Lower leg skin (tissue), 3 donors: ENCODE measurements around the gene SUSD4.

ENCODE experiments used
- CTCF ChIP-seq, 3 donors: fragments of 450-650 bp; IDR thresholded peaks; one replicate each; pipeline ENCODE4 v1.5.1; 2016; ENCODE audit warnings: antibody characterized with exemption in 3 of 3, mild to moderate bottlenecking in 3 of 3, moderate library complexity in 2 of 3
- POLR2A ChIP-seq, 2 donors: fragments of 450-650 bp; IDR thresholded peaks; one replicate each; pipeline ENCODE4 v1.6.1; 2016 to 2017; ENCODE audit warnings: antibody characterized with exemption in 2 of 2, mild to moderate bottlenecking in 1 of 2, moderate library complexity in 1 of 2

- TF ChIP-seq CTCF (IDR thresholded peaks at IDR 0.05) (no peak), POLR2A (IDR thresholded peaks at IDR 0.05) (no peak)
Measured at GRCh38 chr1:223344491-223344890, 19.5 kb downstream of the SUSD4 start.
